Thymus (tissue), 11 donors: Measurements from ENCODE around the gene MEIS3. TPM values are rescaled to one million over a fixed set of nuclear protein-coding genes. Genes with fewer than 3 reads are reported as not detected.

ENCODE experiments used
- DNase-seq, 9 donors: peaks; one replicate each; pipeline ENCODE4 v3.0.0-alpha.2; 2013; ENCODE audit warnings: low spot score in 9 of 9, low read depth in 6 of 9, missing footprints in 1 of 9
- H3K27ac ChIP-seq, 2 donors: one replicate each; pipeline ENCODE4 v1.5.1; 2013; ENCODE audit warnings: control low read depth in 1 of 2, low read depth in 1 of 2, low read length in 1 of 2, mild to moderate bottlenecking in 1 of 2, moderate library complexity in 1 of 2
- H3K27me3 ChIP-seq, 2 donors: one replicate each; pipeline ENCODE4 v1.5.1; 2013; ENCODE audit warnings: low read length in 1 of 2; ENCODE audit not compliant: control insufficient read depth in 2 of 2, insufficient read depth in 1 of 2
- H3K36me3 ChIP-seq, 2 donors: one replicate each; pipeline ENCODE4 v1.5.1; 2013; ENCODE audit warnings: low read length in 1 of 2, mild to moderate bottlenecking in 1 of 2, moderate library complexity in 1 of 2; ENCODE audit not compliant: control insufficient read depth in 2 of 2, insufficient read depth in 2 of 2
- H3K4me1 ChIP-seq, 2 donors: one replicate each; pipeline ENCODE4 v1.5.1; 2013; ENCODE audit warnings: low read length in 2 of 2; ENCODE audit not compliant: control insufficient read depth in 2 of 2, insufficient read depth in 2 of 2
- H3K4me3 ChIP-seq, 2 donors: one replicate each; pipeline ENCODE4 v1.5.1; 2013; ENCODE audit warnings: low read length in 2 of 2, control low read depth in 1 of 2, mild to moderate bottlenecking in 1 of 2
- H3K9me3 ChIP-seq, 2 donors: one replicate each; pipeline ENCODE4 v1.5.1; 2013; ENCODE audit warnings: low read length in 1 of 2, mild to moderate bottlenecking in 1 of 2; ENCODE audit not compliant: control insufficient read depth in 2 of 2, insufficient read depth in 1 of 2
- WGBS: extraction: QIAGEN DNeasy Blood & Tissue Kit; methylation state at CpG from one replicate; pipeline ENCODE4 v1.1.7; 2013; 5-methylcytosine and 5-hydroxymethylcytosine counted together
- polyA plus RNA-seq: library from polyadenylated mRNA; stranded (reverse); fragments of 200-250 nt; gene quantifications from one replicate; pipeline ENCODE4 v1.2.3, GENCODE V29; 2013
- total RNA-seq: library from RNA; stranded (reverse); fragments of 120-200 nt; gene quantifications from one replicate; pipeline ENCODE4 v1.2.4, GENCODE V29; 2013
- donor health status: healthy.

The MEIS3 gene
- total and polyA plus RNA-seq, 2 donors: 1.7 to 4.3 TPM

DNA sequence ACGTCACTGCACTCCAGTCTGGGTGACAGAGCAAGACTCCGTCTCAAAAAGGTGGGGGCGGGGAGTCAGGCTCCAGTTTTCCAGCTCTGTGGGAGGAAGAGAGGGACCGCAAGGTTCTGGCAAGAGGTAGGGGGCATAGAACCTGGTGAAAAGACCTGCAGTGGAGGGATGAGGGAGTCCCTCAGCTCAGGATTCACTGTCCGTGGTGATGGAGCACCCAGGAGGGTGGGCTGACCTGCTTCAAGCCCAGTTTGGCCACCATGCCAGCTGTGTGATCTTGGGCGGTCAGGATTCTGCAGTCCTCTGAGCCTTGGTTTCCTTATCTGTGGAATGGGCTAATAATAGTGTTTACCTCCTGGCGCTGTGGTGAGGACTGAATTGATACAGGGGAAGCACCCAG is 31.2 kb upstream of the MEIS3 start:
- WGBS: 75% methylated on average over 7 of the region's 7 CpGs
- no peak for DNase-seq

DNA sequence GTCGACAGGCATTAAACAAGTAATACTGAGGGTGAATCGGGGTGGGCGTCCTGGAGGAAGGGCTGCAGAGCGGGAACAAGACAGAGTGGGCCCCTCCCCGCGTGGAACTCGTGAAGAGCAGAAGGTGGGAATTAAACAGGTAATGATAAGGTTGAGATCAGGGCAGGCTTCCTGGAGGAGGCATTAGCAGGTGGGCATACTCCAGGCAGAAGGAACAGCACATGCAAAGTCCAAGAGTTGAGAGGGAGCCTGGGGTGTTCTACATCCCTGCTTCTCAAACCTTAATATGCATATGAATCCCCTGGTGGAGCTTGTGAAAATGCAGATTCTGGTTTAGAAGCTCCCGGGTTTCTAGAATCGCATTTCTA is 29.0 kb upstream of the MEIS3 start:
- H3K4me1 ChIP-seq: peaks cover 23 to 24% of the 10 kb centered on the region in 2 donors
- peaks cover 29 to 82% of the 10 kb centered on the region in 2 donors for H3K27me3 ChIP-seq
- H3K36me3 ChIP-seq: no peaks in the 10 kb centered on the region
- H3K27ac ChIP-seq: no peak overlapping the region
- H3K4me3 ChIP-seq: no peak overlapping the region
- H3K9me3 ChIP-seq: peaks cover 8 to 13% of the 10 kb centered on the region in 2 donors
- DNase-seq: no peak
- 31% methylated on average over 9 of the region's 9 CpGs for WGBS

More for the DNA sequence above, 31.2 kb upstream of the MEIS3 start:
- H3K4me1 ChIP-seq: peaks cover 14 to 16% of the 10 kb centered on the region in 2 donors
- H3K27me3 ChIP-seq: peaks cover 25 to 76% of the 10 kb centered on the region in 2 donors
- no peak overlapping the region for H3K27ac ChIP-seq
- no peak overlapping the region for H3K4me3 ChIP-seq
- no peaks in the 10 kb centered on the region for H3K36me3 ChIP-seq
- peaks cover 6 to 8% of the 10 kb centered on the region in 2 donors for H3K9me3 ChIP-seq

DNA sequence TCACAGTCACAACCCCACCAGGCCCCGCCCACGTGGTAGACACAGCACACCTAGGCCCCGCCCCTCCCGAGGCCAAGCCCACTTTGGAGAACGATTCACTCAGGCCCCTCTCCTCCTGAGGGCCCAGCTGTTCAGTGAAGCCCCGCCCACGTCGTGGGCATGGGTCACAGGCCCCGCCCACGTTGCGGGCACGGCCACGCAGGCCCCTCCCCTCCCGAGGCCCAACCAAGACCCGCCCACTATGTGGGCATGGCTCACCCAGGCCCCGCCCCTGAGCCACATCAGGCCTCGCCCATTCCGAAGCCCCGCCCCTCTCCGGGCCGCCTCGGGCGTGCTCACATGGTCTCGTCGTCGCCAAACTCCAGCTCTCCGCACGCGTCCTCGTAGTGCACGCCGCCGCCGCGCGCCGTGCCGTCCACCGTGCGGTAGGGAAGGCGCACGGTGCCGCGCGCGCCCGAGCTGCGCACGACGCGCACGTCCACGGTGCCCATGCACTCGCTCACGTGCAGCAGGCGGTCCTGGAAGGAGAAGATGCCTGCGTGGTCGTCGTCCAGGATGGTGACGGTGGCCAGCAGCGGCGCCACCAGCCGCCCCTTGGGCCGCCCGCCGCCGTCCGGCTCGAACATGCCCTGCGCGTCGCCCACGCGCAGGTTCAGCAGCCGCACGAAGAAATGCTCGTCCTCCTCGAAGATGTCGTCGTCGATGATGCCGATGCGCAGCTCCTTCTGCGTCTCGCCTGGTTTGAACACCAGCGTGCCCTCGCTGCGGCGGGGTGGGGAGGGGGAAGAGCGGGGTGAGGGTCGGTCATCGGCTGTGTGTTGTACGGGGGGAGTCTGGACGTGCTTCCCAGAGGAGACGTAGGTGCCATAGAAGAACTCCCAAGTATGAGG is 28.4 kb upstream of the MEIS3 start:
- Histone ChIP-seq H3K36me3 (no peaks in the 10 kb centered on the region), H3K27ac (no peak overlapping the region), H3K4me1 (peaks cover 23 to 24% of the 10 kb centered on the region in 2 donors), H3K4me3 (no peak overlapping the region), H3K9me3 (peaks cover 8 to 15% of the 10 kb centered on the region in 2 donors), H3K27me3 (peaks cover 29 to 86% of the 10 kb centered on the region in 2 donors)
- 9% methylated on average over 95 of the region's 95 CpGs for WGBS
- DNase-seq: peak in 4 of 9 donors; percentile 28 to 52 (median 40)

DNA sequence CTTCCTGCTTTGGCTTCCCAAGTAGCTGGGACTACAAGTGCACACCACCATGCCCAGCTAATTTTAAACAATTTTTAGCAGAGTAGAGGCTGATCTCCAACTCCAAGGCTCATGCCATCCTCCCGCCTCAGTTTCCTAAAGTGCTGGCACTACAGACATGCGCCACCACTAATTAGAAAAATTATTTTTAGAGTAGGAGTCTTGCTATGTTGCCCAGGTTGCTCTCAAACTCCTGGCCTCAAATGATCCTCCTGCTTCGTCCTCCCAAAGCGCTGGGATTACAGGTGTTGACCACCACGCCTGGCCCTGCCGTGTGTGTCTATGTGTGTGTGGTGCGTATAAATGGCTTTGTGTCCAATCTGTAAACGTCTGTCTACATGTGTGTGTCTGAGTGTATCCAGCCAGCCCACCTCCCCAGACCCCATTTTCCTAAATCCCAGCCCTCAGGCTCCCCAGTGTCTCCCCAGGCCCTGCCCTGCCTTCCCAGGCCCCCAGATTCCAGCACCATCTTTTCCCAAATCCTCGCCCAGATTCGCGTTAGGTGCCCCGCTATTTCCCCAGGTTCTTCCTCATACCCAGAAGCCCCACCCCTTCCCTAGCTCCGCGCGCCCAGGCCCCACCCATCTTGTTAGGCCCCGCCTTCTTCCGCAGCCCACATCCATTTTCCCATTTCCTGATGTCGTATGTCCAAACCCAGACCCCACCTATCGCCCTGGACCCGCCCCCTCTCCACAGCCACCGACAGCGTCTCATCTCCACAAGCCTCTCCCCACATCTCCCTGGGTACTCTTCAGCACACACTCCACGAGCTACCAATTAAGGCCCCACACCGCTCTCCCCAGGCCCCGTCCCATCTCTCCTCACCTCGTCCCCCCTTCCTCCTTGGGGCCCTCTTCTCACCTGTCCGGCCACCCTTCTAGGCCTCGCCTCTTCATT is 27.5 kb upstream of the MEIS3 start:
- Histone ChIP-seq H3K36me3 (no peaks in the 10 kb centered on the region), H3K9me3 (peaks cover 8 to 15% of the 10 kb centered on the region in 2 donors), H3K27ac (no peak overlapping the region), H3K4me3 (no peak overlapping the region), H3K27me3 (peaks cover 29 to 94% of the 10 kb centered on the region in 2 donors), H3K4me1 (peaks cover 23 to 24% of the 10 kb centered on the region in 2 donors)
- no peak for DNase-seq
- 19% methylated on average over 28 of the region's 28 CpGs for WGBS

DNA sequence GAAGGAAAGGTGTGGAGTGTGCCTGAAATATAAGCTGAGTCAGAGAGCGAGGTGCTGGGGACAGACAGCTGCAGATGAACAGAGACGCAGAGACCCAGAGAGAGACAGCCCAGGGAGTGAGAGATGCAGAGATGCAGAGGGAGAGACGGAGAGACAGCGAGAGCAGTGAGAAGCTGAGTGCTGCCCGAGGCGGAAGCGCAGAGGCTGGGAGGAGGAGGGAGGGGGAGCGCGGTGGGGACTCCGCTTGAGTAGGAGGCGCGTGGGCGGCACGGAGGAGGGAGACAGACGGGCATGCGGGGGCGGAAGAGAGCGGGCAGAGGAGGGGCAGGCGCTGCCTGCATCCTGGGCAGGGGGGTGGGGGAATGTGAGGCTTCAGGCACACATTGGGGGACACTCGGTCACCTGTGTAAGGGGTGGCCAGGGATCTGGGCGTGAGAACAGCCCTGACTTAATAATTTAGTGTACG is 26.6 kb upstream of the MEIS3 start:
- peaks cover 23 to 24% of the 10 kb centered on the region in 2 donors for H3K4me1 ChIP-seq
- peaks cover 8 to 15% of the 10 kb centered on the region in 2 donors for H3K9me3 ChIP-seq
- H3K27ac ChIP-seq: no peak overlapping the region
- DNase-seq: peak in 6 of 9 donors; percentile 29 to 81 (median 60)
- WGBS: 4% methylated on average over 22 of the region's 22 CpGs
- peaks cover 27 to 91% of the 10 kb centered on the region in 2 donors for H3K27me3 ChIP-seq
- no peaks in the 10 kb centered on the region for H3K36me3 ChIP-seq
- no peak overlapping the region for H3K4me3 ChIP-seq

DNA sequence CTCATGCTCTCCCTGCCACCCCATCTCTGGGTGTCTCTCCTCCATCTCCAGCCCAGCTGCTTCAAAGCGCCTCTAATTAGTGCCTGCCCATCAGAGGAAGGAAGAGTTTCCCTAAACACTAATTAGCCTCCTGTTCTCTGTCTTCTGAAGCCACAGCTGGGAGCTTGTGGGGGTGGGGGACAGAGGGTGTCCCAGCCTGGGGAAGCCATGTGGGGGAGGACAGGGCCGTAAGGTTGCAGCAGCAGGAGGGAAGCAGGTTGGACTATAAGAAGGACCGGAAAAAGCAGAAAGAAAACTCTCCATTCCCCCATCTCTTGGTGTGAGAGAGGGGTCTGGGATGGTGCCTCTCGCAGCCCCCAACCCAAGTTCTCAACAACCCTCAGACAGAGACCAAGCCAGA is 26.2 kb upstream of the MEIS3 start:
- Histone ChIP-seq H3K27ac (no peak overlapping the region), H3K36me3 (no peaks in the 10 kb centered on the region), H3K27me3 (peaks cover 27 to 91% of the 10 kb centered on the region in 2 donors), H3K9me3 (peaks cover 8 to 15% of the 10 kb centered on the region in 2 donors), H3K4me1 (peaks cover 23 to 24% of the 10 kb centered on the region in 2 donors), H3K4me3 (no peak overlapping the region)
- WGBS: 52% methylated on average over 4 of the region's 4 CpGs
- no peak for DNase-seq

DNA sequence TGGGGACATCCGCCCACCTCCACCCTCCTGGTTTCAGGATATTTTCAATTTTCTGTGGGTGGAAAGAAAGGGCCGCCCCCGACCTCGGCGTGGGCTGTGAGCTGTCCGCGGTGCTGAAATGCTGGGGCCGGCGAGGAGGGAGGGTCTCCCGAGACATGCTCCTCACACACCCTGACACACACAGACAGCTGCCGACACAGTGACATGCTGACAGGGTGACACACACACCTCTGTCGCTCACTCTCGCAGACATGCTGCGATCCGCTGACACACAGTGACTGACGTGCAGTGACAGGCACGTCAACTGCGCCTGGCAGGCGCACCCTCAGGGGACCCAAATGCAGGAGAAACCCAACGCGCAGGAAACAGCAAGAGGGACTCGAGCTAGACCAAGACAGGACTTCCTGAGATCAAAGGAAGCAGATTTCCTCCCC is 25.1 kb upstream of the MEIS3 start:
- Histone ChIP-seq H3K4me1 (peaks cover 23 to 24% of the 10 kb centered on the region in 2 donors), H3K9me3 (peaks cover 8 to 15% of the 10 kb centered on the region in 2 donors), H3K36me3 (no peaks in the 10 kb centered on the region), H3K4me3 (no peak overlapping the region), H3K27me3 (peaks cover 23 to 82% of the 10 kb centered on the region in 2 donors), H3K27ac (no peak overlapping the region)
- 20% methylated on average over 22 of the region's 22 CpGs for WGBS
- DNase-seq: peak in 5 of 9 donors; percentile 35 to 67 (median 54)

DNA sequence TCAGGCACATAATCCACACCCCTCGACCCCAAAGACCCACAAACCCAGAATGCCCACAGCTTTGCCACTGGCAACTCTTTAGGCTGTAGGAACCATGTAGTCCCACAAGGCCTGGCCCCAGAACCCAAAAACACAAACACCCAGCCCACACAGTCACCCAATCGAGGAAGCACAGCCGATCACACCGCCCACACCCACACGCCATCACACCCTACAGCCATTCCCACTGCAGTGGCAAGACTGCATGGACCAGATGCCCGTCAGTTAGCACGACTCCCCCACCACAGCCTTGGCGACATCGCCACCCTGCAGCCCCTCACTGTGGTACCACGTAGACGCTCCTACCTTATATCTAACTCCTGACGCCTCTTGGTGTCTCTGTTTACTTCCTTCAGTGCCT is 24.0 kb upstream of the MEIS3 start:
- Histone ChIP-seq H3K4me1 (peaks cover 23 to 24% of the 10 kb centered on the region in 2 donors), H3K4me3 (no peak overlapping the region), H3K27me3 (peaks cover 18 to 79% of the 10 kb centered on the region in 2 donors), H3K36me3 (no peaks in the 10 kb centered on the region), H3K9me3 (peaks cover 8 to 15% of the 10 kb centered on the region in 2 donors), H3K27ac (no peak overlapping the region)
- DNase-seq: no peak
- whole genome bisulfite sequencing: 78% methylated on average over 12 of the region's 12 CpGs
